GM23338 (cell line): Measurements from ENCODE around the gene ZNF410. TPM values are rescaled to one million over a fixed set of nuclear protein-coding genes. Genes with fewer than 3 reads are reported as not detected.

Experiments used
- ATAC-seq: fragments of 200-7000 bp; cut with Tn5 transposase; 3 replicates; pipeline ENCODE4 v1.9.1; 2020
- DNase-seq: peaks from one replicate; pipeline ENCODE4 v3.0.0-alpha.2; 2015; ENCODE audit warnings: low spot score
- H2AFZ ChIP-seq: fragments of 200-600 bp; sonication (generic); 2 replicates; pipeline ENCODE4 v1.8.0; 2016; ENCODE audit warnings: antibody characterized with exemption, mild to moderate bottlenecking, moderate library complexity
- H3F3A ChIP-seq: fragments of 200-600 bp; sonication (generic); replicated peaks from 2 replicates; pipeline ENCODE4 v1.8.0; 2017; ENCODE audit warnings: antibody characterized with exemption, mixed run types, low read depth
- H3K27ac ChIP-seq: fragments of 200-600 bp; sonication (generic); 2 replicates; pipeline ENCODE4 v1.6.1; 2016; ENCODE audit warnings: low read depth
- H3K27me3 ChIP-seq: fragments of 200-600 bp; sonication (generic); 2 replicates; pipeline ENCODE4 v1.8.0; 2016; ENCODE audit warnings: mild to moderate bottlenecking, mixed run types, moderate library complexity; ENCODE audit not compliant: insufficient read depth
- H3K36me3 ChIP-seq: fragments of 200-600 bp; sonication (generic); 2 replicates; pipeline ENCODE4 v1.8.0; 2016; ENCODE audit warnings: mild to moderate bottlenecking; ENCODE audit not compliant: insufficient read depth
- H3K4me1 ChIP-seq: fragments of 200-600 bp; sonication (generic); 2 replicates; pipeline ENCODE4 v1.8.0; 2016; ENCODE audit warnings: mild to moderate bottlenecking, moderate library complexity; ENCODE audit not compliant: insufficient read depth
- H3K4me2 ChIP-seq: fragments of 200-600 bp; sonication (generic); 2 replicates; pipeline ENCODE4 v1.7.1; 2017; ENCODE audit warnings: mixed run types
- H3K4me3 ChIP-seq: fragments of 200-600 bp; sonication (generic); 2 replicates; pipeline ENCODE4 v1.6.1; 2016; ENCODE audit warnings: mixed run types
- H3K79me2 ChIP-seq: fragments of 200-600 bp; sonication (generic); replicated peaks from 2 replicates; pipeline ENCODE4 v1.8.0; 2017; ENCODE audit warnings: mild to moderate bottlenecking; ENCODE audit not compliant: insufficient read depth
- H3K9me2 ChIP-seq: fragments of 200-600 bp; sonication (generic); 2 replicates; pipeline ENCODE4 v1.8.0; 2017; ENCODE audit not compliant: insufficient read depth
- H4K20me1 ChIP-seq: fragments of 200-600 bp; sonication (generic); replicated peaks from 2 replicates; pipeline ENCODE4 v1.8.0; 2017; ENCODE audit warnings: mild to moderate bottlenecking; ENCODE audit not compliant: insufficient read depth
- H3K27ac Mint-ChIP-seq: 2 replicates; pipeline ENCODE4 v1.8.0; 2020; ENCODE audit warnings: inconsistent platforms, mild to moderate bottlenecking, moderate library complexity, mixed read lengths
- H3K27me3 Mint-ChIP-seq: 3 replicates; pipeline ENCODE4 v1.8.0; 2022; ENCODE audit warnings: low read depth, mild to moderate bottlenecking, moderate library complexity, mixed read lengths, inconsistent platforms; ENCODE audit not compliant: insufficient read depth, poor library complexity
- H3K36me3 Mint-ChIP-seq: 3 replicates; pipeline ENCODE4 v1.8.0; 2021; ENCODE audit warnings: low read depth, mild to moderate bottlenecking, inconsistent platforms, moderate library complexity, mixed read lengths
- H3K4me1 Mint-ChIP-seq: 3 replicates; pipeline ENCODE4 v1.8.0; 2020; ENCODE audit warnings: mild to moderate bottlenecking, inconsistent platforms, mixed read lengths
- H3K4me3 Mint-ChIP-seq: 3 replicates; pipeline ENCODE4 v1.8.0; 2021; ENCODE audit warnings: moderate library complexity, mild to moderate bottlenecking, inconsistent platforms, mixed read lengths
- H3K9me3 Mint-ChIP-seq: 3 replicates; pipeline ENCODE4 v1.8.0; 2020; ENCODE audit warnings: moderate library complexity, mild to moderate bottlenecking, inconsistent platforms, mixed read lengths
- CREB1 ChIP-seq: fragments of 250-450 bp; sonication (Bioruptor Pico); IDR thresholded peaks from 2 replicates; pipeline ENCODE4 v1.5.0; 2020; ENCODE audit warnings: low read depth, mild to moderate bottlenecking, moderate library complexity
- EZH2 ChIP-seq: fragments of 200-600 bp; sonication (generic); IDR thresholded peaks from one replicate; pipeline ENCODE4 v1.8.0; 2017; ENCODE audit warnings: antibody characterized with exemption, mild to moderate bottlenecking, low read depth; ENCODE audit not compliant: unreplicated experiment
- EZH2phosphoT487 ChIP-seq: fragments of 200-600 bp; sonication (generic); IDR thresholded peaks from one replicate; pipeline ENCODE4 v1.8.1; 2018; ENCODE audit warnings: antibody characterized with exemption; ENCODE audit not compliant: unreplicated experiment
- JUNB ChIP-seq: IDR thresholded peaks from one replicate; pipeline ENCODE4 v1.6.1; 2016; ENCODE audit warnings: antibody characterized with exemption; ENCODE audit not compliant: unreplicated experiment
- POLR2AphosphoS5 ChIP-seq: IDR thresholded peaks from 2 replicates; pipeline ENCODE4 v1.6.1; 2016; ENCODE audit warnings: antibody characterized with exemption, low read depth
- ZNF114 ChIP-seq: fragments of 250-450 bp; sonication (Bioruptor Pico); IDR thresholded peaks from 2 replicates; pipeline ENCODE4 v1.5.0; 2020; ENCODE audit warnings: mild to moderate bottlenecking, moderate library complexity
- ZNF331 ChIP-seq: fragments of 250-450 bp; sonication (Bioruptor Pico); IDR thresholded peaks from 2 replicates; pipeline ENCODE4 v1.5.0; 2020; ENCODE audit warnings: low read depth, mild to moderate bottlenecking, moderate library complexity
- polyA plus RNA-seq: library from polyadenylated mRNA; unstranded; fragments of >200 nt; fragmentation: Nextera tagmentation; extraction: Ambion mirVana; gene quantifications from 2 replicates; pipeline ENCODE4 v1.2.1, GENCODE V29; 2016
- total RNA-seq: library from RNA; depleted of rRNA; stranded (reverse); fragments of >200 nt; shearing (Covaris generic); gene quantifications from 2 replicates; pipeline ENCODE4 v1.2.3, GENCODE V29; 2014
- TF ChIP-seq, protein P1 (sequence below): IDR thresholded peaks from one replicate; pipeline ENCODE4 v1.6.1; 2018; ENCODE audit warnings: antibody characterized with exemption; ENCODE audit not compliant: unreplicated experiment
- TF ChIP-seq, protein P2 (sequence below), 2 experiments: fragments of 200-600 bp in 1 of 2; sonication (generic) in 1 of 2; conservative IDR thresholded peaks; 2 replicates each; pipeline versions ENCODE4 v1.5.1 to v1.6.1; 2016 to 2017; ENCODE audit warnings: antibody characterized with exemption in 2 of 2, low read depth in 2 of 2, mild to moderate bottlenecking in 2 of 2, moderate library complexity in 1 of 2
- TF ChIP-seq, protein P3 (sequence below): IDR thresholded peaks from 2 replicates; pipeline ENCODE4 v1.6.1; 2016; ENCODE audit warnings: antibody characterized with exemption

Gene ZNF410
- total and polyA plus RNA-seq, 2 experiments from 2014 or later: 10.6 to 20.4 TPM

DNA sequence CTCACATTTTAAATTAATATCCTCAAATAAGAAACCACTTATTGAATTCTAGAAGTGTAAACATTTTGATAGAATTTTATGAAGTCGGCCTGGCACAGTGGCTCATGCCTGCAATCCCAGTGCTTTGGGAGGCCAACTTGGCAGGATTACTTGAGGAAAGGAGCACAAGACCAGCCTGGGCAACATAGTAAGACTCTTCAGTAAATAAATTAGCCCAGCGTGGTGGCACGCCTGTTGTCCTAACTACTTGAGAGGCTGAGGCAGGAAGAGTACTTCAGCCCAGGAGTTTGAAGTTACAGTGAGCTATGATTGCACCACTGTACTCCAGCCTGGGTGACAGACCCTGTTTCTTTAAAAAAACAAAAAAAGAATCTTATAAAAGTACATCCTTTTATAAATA lies 8.9 kb upstream of the ZNF410 start (continued):
- TF ChIP-seq EZH2phosphoT487 (no peak), ZNF114 (CRISPR knock-in tag) (no peak), JUNB (no peak), ZNF331 (no peak), EZH2 (no peak), POLR2AphosphoS5 (no peak)
- TF ChIP-seq, protein P1, sequence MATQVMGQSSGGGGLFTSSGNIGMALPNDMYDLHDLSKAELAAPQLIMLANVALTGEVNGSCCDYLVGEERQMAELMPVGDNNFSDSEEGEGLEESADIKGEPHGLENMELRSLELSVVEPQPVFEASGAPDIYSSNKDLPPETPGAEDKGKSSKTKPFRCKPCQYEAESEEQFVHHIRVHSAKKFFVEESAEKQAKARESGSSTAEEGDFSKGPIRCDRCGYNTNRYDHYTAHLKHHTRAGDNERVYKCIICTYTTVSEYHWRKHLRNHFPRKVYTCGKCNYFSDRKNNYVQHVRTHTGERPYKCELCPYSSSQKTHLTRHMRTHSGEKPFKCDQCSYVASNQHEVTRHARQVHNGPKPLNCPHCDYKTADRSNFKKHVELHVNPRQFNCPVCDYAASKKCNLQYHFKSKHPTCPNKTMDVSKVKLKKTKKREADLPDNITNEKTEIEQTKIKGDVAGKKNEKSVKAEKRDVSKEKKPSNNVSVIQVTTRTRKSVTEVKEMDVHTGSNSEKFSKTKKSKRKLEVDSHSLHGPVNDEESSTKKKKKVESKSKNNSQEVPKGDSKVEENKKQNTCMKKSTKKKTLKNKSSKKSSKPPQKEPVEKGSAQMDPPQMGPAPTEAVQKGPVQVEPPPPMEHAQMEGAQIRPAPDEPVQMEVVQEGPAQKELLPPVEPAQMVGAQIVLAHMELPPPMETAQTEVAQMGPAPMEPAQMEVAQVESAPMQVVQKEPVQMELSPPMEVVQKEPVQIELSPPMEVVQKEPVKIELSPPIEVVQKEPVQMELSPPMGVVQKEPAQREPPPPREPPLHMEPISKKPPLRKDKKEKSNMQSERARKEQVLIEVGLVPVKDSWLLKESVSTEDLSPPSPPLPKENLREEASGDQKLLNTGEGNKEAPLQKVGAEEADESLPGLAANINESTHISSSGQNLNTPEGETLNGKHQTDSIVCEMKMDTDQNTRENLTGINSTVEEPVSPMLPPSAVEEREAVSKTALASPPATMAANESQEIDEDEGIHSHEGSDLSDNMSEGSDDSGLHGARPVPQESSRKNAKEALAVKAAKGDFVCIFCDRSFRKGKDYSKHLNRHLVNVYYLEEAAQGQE: no peak
- TF ChIP-seq, protein P2, sequence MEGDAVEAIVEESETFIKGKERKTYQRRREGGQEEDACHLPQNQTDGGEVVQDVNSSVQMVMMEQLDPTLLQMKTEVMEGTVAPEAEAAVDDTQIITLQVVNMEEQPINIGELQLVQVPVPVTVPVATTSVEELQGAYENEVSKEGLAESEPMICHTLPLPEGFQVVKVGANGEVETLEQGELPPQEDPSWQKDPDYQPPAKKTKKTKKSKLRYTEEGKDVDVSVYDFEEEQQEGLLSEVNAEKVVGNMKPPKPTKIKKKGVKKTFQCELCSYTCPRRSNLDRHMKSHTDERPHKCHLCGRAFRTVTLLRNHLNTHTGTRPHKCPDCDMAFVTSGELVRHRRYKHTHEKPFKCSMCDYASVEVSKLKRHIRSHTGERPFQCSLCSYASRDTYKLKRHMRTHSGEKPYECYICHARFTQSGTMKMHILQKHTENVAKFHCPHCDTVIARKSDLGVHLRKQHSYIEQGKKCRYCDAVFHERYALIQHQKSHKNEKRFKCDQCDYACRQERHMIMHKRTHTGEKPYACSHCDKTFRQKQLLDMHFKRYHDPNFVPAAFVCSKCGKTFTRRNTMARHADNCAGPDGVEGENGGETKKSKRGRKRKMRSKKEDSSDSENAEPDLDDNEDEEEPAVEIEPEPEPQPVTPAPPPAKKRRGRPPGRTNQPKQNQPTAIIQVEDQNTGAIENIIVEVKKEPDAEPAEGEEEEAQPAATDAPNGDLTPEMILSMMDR (conservative IDR thresholded peaks at IDR 0.05; ENCODE audit: low read depth in 2 of 2): no peak
- TF ChIP-seq, protein P3, sequence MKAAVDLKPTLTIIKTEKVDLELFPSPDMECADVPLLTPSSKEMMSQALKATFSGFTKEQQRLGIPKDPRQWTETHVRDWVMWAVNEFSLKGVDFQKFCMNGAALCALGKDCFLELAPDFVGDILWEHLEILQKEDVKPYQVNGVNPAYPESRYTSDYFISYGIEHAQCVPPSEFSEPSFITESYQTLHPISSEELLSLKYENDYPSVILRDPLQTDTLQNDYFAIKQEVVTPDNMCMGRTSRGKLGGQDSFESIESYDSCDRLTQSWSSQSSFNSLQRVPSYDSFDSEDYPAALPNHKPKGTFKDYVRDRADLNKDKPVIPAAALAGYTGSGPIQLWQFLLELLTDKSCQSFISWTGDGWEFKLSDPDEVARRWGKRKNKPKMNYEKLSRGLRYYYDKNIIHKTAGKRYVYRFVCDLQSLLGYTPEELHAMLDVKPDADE: no peak

DNA sequence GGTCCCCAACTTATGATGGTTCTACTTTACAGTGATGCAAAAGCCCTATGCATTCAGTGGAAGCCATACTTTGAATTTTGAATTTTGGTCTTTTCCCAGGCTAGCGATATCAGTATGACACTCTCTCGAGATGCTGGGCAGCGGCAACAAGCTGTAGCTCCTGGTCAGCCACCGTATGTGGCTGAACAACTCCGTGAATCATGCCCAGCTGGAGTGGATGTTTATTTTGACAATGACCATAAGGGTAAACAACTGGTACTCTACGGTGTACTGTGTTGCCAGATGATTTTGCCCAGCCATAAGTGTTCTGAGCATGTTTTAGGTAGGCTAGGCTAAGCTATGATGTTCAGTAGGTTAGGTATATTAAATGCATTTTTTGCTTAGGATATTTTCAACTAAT lies 8.2 kb upstream of the ZNF410 start:
- Histone ChIP-seq H3K36me3 (no peaks in the 10 kb centered on the region), H3K79me2 (no peaks in the 10 kb centered on the region), H3K4me3 (no peak overlapping the region), H4K20me1 (peaks cover 7% of the 10 kb centered on the region; the same call in 1 of the 2 replicates), H3K27me3 (no peaks in the 10 kb centered on the region), H2AFZ (no peak overlapping the region), H3F3A (no peaks in the 10 kb centered on the region), H3K27ac (no peak overlapping the region), H3K9me2 (no peaks in the 10 kb centered on the region), H3K4me1 (no peaks in the 10 kb centered on the region), H3K4me2 (no peak overlapping the region)
- no peak for DNase-seq
- Mint-ChIP-seq H3K4me3 (no peak overlapping the region), H3K36me3 (peaks cover 4% of the 10 kb centered on the region; the same call in 1 of the 3 replicates), H3K27ac (no peak overlapping the region), H3K4me1 (no peaks in the 10 kb centered on the region), H3K9me3 (no peaks in the 10 kb centered on the region), H3K27me3 (no peaks in the 10 kb centered on the region)
- TF ChIP-seq CREB1 (CRISPR knock-in tag) (no peak), EZH2 (no peak), JUNB (no peak), EZH2phosphoT487 (no peak), ZNF331 (no peak)
- TF ChIP-seq, protein P3: no peak
- TF ChIP-seq, protein P2 (conservative IDR thresholded peaks at IDR 0.05; ENCODE audit: low read depth in 2 of 2): no peak
- ATAC-seq: no peak
